IPS-15b (cell line): Measurements from ENCODE around the gene SNRPB.

Experiments
- H3K27me3 ChIP-seq: one replicate; pipeline ENCODE4 v1.6.1; 2013; ENCODE audit warnings: low read length; ENCODE audit not compliant: control insufficient read depth, insufficient read depth
- H3K36me3 ChIP-seq: one replicate; pipeline ENCODE4 v1.6.1; 2013; ENCODE audit warnings: low read length; ENCODE audit not compliant: control insufficient read depth, insufficient read depth
- H3K4me1 ChIP-seq: one replicate; pipeline ENCODE4 v1.6.1; 2013; ENCODE audit warnings: mild to moderate bottlenecking, low read length; ENCODE audit not compliant: control insufficient read depth, insufficient read depth
- H3K4me3 ChIP-seq: one replicate; pipeline ENCODE4 v1.5.1; 2013; ENCODE audit warnings: low read depth, low read length
- H3K9ac ChIP-seq: one replicate; pipeline ENCODE4 v1.6.1; 2013; ENCODE audit warnings: low read depth, mild to moderate bottlenecking, low read length
- H3K9me3 ChIP-seq: one replicate; pipeline ENCODE4 v1.6.1; 2013; ENCODE audit warnings: mild to moderate bottlenecking, low read length; ENCODE audit not compliant: control insufficient read depth, insufficient read depth

SNRPB gene

DNA sequence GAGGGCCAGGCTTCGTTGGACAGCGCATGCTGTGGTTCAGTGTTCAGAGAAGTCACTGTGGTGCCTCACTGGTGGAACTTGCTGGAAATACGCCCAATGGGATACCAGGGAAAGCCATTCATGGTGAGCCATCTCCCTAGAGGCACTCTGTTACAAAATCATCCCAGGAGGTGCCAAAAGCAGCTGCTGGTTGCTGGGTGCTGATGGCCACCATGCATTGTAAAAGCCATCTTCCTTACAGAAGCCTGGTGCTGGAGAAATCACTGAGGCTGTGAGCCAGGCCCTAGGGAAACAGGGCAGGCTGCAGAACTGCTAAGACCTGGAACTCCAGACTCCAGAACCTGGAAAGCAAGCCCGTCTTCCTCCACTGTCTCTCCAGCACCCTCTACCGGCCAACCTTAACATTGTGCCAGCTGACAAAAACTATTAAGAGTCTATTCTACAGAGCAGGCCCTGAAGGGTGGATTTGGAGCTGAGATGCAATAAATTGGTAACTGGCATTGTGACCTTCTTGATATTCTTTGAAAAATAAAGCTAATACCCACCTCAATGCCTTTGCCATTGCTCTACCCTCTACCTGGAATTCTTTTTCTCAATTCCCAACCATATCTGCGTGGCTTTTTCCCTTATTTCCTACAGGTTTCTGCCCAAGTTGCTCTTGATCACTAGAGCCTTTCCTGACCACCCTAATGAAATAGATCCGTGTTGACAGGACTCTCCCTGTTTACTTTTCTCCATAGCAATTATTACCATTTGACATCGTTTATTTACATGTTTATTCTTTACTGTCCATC, 18.5 kb downstream of the SNRPB start:
- Histone ChIP-seq H3K36me3 (no peaks in the 10 kb centered on the region), H3K27me3 (no peaks in the 10 kb centered on the region), H3K9ac (no peak overlapping the region), H3K4me1 (no peaks in the 10 kb centered on the region), H3K9me3 (no peaks in the 10 kb centered on the region), H3K4me3 (no peak overlapping the region)

DNA sequence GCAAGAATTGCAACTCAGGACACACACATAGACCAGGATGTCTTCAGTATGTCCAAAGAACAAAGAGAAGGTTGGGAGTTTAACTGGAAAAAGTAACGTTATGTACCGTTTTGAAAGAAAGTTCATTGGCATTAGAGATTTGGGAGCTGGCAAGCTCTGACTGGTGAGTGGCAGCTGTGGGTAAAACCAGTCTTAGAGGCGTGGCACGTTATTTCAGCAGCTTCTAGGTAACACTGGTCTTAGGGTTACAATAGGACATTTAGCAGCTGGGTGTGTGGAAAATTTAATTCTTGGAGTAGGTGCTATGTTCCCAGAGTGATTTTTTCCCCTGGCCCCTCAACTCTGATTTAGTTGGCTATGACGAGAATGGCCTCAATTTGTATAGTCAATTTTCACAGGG, 19.2 kb downstream of the SNRPB start:
- Histone ChIP-seq H3K36me3 (no peaks in the 10 kb centered on the region), H3K4me1 (no peaks in the 10 kb centered on the region)

DNA sequence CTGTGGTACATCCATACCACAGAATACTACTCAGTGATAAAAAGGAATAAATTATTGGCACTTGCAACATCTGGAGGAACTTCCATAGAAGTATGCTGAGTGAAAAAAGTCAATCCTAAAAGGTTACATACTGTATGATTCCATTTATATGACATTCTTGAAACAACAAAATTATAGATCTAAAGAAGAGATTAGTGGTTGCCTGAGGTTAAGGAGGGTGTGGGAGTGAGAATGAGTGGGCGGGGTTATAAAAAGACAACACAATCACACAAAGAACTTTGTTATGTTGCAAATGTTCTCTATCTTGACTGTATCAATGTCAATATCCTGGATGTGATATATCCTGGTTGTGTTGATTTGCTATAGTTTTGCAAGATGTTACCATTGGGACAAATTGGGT, 21.2 kb downstream of the SNRPB start:
- Histone ChIP-seq H3K36me3 (no peaks in the 10 kb centered on the region), H3K9me3 (no peaks in the 10 kb centered on the region), H3K4me3 (no peak overlapping the region), H3K4me1 (no peaks in the 10 kb centered on the region), H3K27me3 (no peaks in the 10 kb centered on the region), H3K9ac (no peak overlapping the region)

More for the DNA sequence above, 19.2 kb downstream of the SNRPB start:
- Histone ChIP-seq H3K9me3 (no peaks in the 10 kb centered on the region), H3K27me3 (no peaks in the 10 kb centered on the region), H3K4me3 (no peak overlapping the region), H3K9ac (no peak overlapping the region)

DNA sequence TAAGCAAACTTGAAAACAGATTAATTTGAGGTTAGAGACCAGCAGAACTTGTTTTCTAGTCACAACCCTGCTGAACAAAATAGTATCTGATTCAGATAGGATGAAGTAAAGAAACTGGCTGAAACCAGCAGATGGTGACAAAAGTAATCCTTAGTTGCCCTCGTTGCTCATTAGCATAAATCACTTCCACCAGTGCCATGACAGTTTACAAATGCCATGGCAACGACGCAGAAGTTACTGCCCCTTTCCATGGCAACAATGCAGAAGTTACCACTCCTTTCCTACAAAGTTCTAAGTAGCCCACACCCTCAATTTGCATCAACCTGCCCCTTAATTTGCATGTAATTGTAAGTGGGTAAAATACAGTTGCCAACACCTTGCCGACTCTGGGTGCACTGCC, 23.7 kb downstream of the SNRPB start:
- Histone ChIP-seq H3K9ac (no peak overlapping the region), H3K4me1 (no peaks in the 10 kb centered on the region), H3K9me3 (no peaks in the 10 kb centered on the region), H3K36me3 (no peaks in the 10 kb centered on the region), H3K4me3 (no peak overlapping the region), H3K27me3 (no peaks in the 10 kb centered on the region)

DNA sequence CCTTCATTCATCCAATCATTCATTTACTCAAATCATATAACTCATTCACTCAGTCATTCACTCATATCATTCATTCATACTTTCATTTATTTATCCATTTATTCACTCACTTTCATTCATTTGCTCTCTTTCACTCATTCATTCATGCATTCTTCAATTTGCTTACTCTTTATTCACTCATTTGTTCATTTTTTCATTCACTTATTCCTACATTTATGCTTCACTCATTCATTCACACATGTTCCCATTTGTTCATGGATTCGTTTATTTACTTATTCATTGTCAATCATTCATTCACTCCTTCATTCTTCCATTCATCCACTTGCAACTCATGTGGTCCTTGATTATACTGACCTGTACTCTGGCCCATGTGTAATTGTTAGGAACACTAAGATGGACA, 39.4 kb downstream of the SNRPB start:
- no peak overlapping the region for H3K9ac ChIP-seq
- no peak overlapping the region for H3K4me3 ChIP-seq
- no peaks in the 10 kb centered on the region for H3K27me3 ChIP-seq
- H3K4me1 ChIP-seq: no peaks in the 10 kb centered on the region
- H3K36me3 ChIP-seq: no peaks in the 10 kb centered on the region
- no peaks in the 10 kb centered on the region for H3K9me3 ChIP-seq

DNA sequence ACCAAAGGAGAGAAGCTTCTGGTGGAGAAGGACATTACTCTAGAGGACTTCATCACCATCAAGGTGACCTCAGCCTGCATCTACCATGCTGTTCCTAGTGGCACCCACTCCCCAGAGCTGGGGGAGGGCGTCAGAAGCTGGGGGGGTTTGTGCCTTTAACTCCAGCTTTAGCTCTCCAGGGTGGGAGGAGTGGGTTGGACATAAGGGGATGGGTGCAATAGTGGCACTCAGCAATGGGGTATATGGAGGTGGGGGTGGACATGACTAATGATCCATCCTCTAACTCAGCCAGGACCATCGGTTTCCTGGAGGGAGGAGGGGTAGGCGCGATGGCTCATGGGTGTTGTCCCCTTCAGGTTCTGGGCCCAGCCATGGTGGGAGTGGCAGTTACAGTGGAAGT, 40.1 kb downstream of the SNRPB start:
- H3K36me3 ChIP-seq: no peaks in the 10 kb centered on the region
- no peak overlapping the region for H3K9ac ChIP-seq
- no peaks in the 10 kb centered on the region for H3K27me3 ChIP-seq
- H3K9me3 ChIP-seq: no peaks in the 10 kb centered on the region
- H3K4me3 ChIP-seq: no peak overlapping the region
- H3K4me1 ChIP-seq: no peaks in the 10 kb centered on the region

DNA sequence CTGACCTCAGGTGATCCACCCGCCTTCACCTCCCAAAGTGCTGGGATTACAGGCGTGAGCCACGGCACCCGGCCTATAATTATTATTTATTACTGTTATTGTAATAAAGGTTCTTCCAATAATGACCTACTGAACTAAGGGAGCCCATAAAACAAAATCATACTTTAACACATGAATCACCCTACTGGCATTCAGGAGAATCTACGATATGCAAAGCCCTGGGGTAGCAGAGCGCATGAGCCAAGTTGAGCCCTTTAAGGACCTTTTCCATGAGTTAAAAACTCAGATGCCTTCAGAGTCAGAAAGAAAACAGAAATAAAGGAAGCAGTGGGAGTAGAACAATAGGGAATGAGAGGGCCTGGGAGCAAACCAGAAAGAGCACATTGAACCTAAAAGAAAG, 41.5 kb downstream of the SNRPB start:
- no peak overlapping the region for H3K4me3 ChIP-seq
- H3K9ac ChIP-seq: no peak overlapping the region
- H3K36me3 ChIP-seq: no peaks in the 10 kb centered on the region
- no peaks in the 10 kb centered on the region for H3K4me1 ChIP-seq
- no peaks in the 10 kb centered on the region for H3K9me3 ChIP-seq
- no peaks in the 10 kb centered on the region for H3K27me3 ChIP-seq

DNA sequence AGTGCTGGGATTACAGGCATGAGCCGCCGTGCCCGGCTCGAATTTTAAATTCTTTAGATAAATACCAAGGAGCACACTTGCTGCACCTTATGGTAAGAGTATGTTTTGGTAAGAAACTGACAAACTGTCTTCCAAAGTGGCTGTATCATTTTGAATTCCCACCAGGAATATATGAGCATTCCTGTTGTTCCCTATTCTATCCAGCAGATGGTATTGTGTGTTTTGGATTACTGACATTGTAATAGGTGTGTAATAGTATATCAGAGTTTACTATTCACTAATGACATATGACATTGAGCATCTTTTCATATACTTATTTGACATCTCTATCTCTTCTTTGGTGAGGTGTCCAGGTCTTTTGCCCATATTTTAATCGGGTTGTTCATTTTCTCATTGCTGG, 49.3 kb downstream of the SNRPB start:
- no peak overlapping the region for H3K4me3 ChIP-seq
- no peak overlapping the region for H3K9ac ChIP-seq
- H3K36me3 ChIP-seq: no peaks in the 10 kb centered on the region
- no peaks in the 10 kb centered on the region for H3K27me3 ChIP-seq
- H3K4me1 ChIP-seq: no peaks in the 10 kb centered on the region
- no peaks in the 10 kb centered on the region for H3K9me3 ChIP-seq

DNA sequence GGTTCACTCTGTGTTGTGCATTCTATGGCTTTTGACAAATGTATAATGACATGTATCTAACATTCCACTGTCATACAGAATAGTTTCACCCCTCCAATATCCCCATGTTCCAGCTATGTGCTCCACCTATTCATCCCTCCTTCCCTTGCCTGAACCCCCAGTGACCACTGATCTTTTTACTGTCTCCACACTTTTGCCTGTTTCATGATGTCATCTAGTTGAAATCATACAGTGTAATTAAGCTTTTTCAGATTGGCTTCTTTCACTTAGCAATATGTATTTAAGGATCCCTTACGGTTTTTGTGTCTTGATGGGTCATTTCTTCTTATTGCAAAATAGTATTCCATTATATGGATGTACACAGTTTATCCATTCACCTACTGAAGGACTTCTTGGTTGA, 50.1 kb downstream of the SNRPB start:
- H3K9ac ChIP-seq: no peak overlapping the region
- no peaks in the 10 kb centered on the region for H3K4me1 ChIP-seq
- no peaks in the 10 kb centered on the region for H3K9me3 ChIP-seq
- H3K4me3 ChIP-seq: no peak overlapping the region
- no peaks in the 10 kb centered on the region for H3K27me3 ChIP-seq
- H3K36me3 ChIP-seq: no peaks in the 10 kb centered on the region

DNA sequence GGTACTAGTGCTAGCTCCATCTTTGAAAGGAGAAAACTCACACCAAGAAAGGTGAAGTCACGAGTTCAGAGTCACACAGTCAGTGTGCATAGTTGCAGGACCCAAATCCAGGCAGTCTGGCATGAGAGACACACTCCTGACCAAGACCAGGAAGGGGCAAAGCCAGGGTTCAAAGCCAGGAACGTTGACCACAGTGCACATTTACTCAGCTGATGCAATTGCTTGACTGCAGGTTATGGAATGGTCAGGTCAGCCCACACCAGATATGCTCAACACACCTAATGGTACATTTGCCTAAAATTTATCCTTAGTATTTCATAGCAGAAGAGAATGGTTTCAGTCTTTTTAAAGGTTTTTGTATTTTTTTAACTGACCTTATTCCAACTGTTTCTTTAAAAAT, 52.2 kb downstream of the SNRPB start:
- no peak overlapping the region for H3K4me3 ChIP-seq
- H3K27me3 ChIP-seq: no peaks in the 10 kb centered on the region
- no peaks in the 10 kb centered on the region for H3K4me1 ChIP-seq
- H3K9ac ChIP-seq: no peak overlapping the region
- H3K36me3 ChIP-seq: no peaks in the 10 kb centered on the region
- no peaks in the 10 kb centered on the region for H3K9me3 ChIP-seq

DNA sequence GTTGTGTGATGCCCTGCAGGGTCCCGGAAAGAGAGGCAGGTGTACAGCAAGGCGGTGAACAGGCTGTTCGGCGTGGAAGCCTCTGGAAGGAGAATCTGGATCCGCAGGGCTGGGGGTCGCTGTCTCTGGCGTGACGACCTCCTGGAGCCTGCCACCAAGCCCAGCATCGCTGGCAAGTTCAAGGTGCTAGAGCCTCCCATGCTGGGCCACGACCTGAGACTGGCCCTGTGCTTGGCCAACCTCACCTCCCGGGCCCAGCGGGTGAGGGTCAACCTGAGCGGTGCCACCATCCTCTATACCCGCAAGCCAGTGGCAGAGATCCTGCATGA, 53.4 kb downstream of the SNRPB start:
- no peaks in the 10 kb centered on the region for H3K4me1 ChIP-seq
- no peak overlapping the region for H3K9ac ChIP-seq
- no peak overlapping the region for H3K4me3 ChIP-seq
- H3K36me3 ChIP-seq: no peaks in the 10 kb centered on the region
- H3K27me3 ChIP-seq: no peaks in the 10 kb centered on the region
- H3K9me3 ChIP-seq: no peaks in the 10 kb centered on the region

DNA sequence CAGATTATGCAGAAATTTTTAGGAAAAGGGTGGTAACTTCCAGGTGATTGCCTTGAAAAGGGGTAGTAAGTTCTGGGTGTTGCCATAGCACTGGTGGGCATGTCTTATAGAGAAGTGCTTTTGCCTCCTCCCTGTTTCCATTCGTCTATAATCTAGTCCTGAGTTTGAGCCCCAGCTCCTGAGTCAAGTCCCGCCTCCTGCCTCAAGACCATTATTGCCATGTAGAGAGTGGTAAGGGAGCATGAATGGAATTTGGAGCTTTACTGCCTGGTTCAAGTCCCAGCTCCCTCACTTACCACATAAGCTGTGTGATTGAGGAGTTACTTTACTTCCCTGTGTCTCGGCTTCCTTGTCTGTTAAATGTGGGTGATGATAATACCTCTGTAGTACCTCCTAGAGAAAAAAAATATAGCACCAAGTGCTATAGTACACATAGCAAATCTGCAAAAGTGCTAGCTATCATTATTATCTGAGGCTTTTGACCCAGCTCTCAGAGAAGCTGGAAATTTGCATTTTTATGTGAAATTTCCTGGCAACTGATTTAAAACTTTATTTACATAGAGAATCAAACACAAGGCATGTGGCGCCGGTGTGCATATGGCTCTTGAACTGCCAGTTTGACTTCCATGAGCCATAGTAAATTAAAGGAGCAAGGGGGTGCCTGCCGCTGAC, 53.9 kb downstream of the SNRPB start:
- H3K9me3 ChIP-seq: no peaks in the 10 kb centered on the region
- no peak overlapping the region for H3K4me3 ChIP-seq
- no peaks in the 10 kb centered on the region for H3K4me1 ChIP-seq
- H3K27me3 ChIP-seq: no peaks in the 10 kb centered on the region
- H3K36me3 ChIP-seq: no peaks in the 10 kb centered on the region
- no peak overlapping the region for H3K9ac ChIP-seq
